ENCODE results near the gene CTRB2.

- TF ChIP-seq ERG (CRISPR knock-in tag; IDR thresholded peaks at IDR 0.05): no peak
- no peak for TF ChIP-seq CTCF (IDR thresholded peaks at IDR 0.05)
- TF ChIP-seq MAX (CRISPR knock-in tag; IDR thresholded peaks at IDR 0.05): no peak
Measured at GRCh38 chr16:75197522-75198134, 9.3 kb downstream of the CTRB2 start.

Measured in WTC11 (cell line).